GM18517 (cell line): ENCODE measurements around the gene IKBKE.

Experiments used
- ATAC-seq: cut with Tn5 transposase; IDR thresholded peaks from one replicate; pipeline ENCODE4 v1.9.1; 2021; ENCODE audit warnings: mild to moderate bottlenecking, moderate library complexity; ENCODE audit not compliant: unreplicated experiment

Gene IKBKE

GRCh38 chr1:206510371-206510770 lies 40.1 kb downstream of the IKBKE start:
- no peak for ATAC-seq

- no peak for ATAC-seq
Observed at GRCh38 chr1:206511362-206512057, 41.2 kb downstream of the IKBKE start.

GRCh38 chr1:206512058-206512850 lies 42.0 kb downstream of the IKBKE start:
- ATAC-seq: no peak

- no peak for ATAC-seq
Observed at GRCh38 chr1:206512851-206513180, 42.5 kb downstream of the IKBKE start.

GRCh38 chr1:206513312-206514111 lies 43.2 kb downstream of the IKBKE start:
- ATAC-seq: no peak

- no peak for ATAC-seq
Observed at GRCh38 chr1:206514813-206515387, 44.6 kb downstream of the IKBKE start.

GRCh38 chr1:206516728-206516990 lies 46.4 kb downstream of the IKBKE start:
- no peak for ATAC-seq

GRCh38 chr1:206517784-206518183 lies 47.5 kb downstream of the IKBKE start:
- ATAC-seq: no peak

- no peak for ATAC-seq
Observed at GRCh38 chr1:206518206-206518605, 47.9 kb downstream of the IKBKE start.

- no peak for ATAC-seq
Observed at GRCh38 chr1:206518743-206519142, 48.5 kb downstream of the IKBKE start.

- no peak for ATAC-seq
Observed at GRCh38 chr1:206521127-206521526, 50.9 kb downstream of the IKBKE start.

GRCh38 chr1:206521694-206522402 lies 51.6 kb downstream of the IKBKE start:
- ATAC-seq: no peak

- no peak for ATAC-seq
Observed at GRCh38 chr1:206524739-206525364, 54.6 kb downstream of the IKBKE start.

GRCh38 chr1:206526064-206526911 lies 56.0 kb downstream of the IKBKE start:
- ATAC-seq: no peak

- no peak for ATAC-seq
Observed at GRCh38 chr1:206529425-206529824, 59.1 kb downstream of the IKBKE start.

GRCh38 chr1:206532368-206532767 lies 62.1 kb downstream of the IKBKE start:
- ATAC-seq: no peak

GRCh38 chr1:206534552-206534951 lies 64.3 kb downstream of the IKBKE start:
- ATAC-seq: no peak

GRCh38 chr1:206535853-206536188 lies 65.5 kb downstream of the IKBKE start:
- ATAC-seq: no peak

- ATAC-seq: no peak
Observed at GRCh38 chr1:206537141-206537540, 66.9 kb downstream of the IKBKE start.
